Measurements from ENCODE around the gene OR4N5. TPM values are rescaled to one million over a fixed set of nuclear protein-coding genes. Genes with fewer than 3 reads are reported as not detected.
"Not testable (repeated sequence)": the region's sequence is repeated elsewhere in the genome, so short reads cannot be mapped to it uniquely, and the experiment has no call there.

OR4N5 gene
- total and polyA plus RNA-seq, 2 of the 8 experiments (the other 6 are each of a cell fraction or from before 2014, with no cell fraction given), result not detected

GRCh38 chr14:20098926-20099770, 39.5 kb upstream of the OR4N5 start:
- H4K5ac ChIP-seq (ENCODE audit: insufficient read length, low read depth, low read length); H3K79me1 ChIP-seq (ENCODE audit: low read depth, low read length); H2BK12ac ChIP-seq (ENCODE audit: low read depth, low read length); H2BK15ac ChIP-seq (ENCODE audit: low read length); H3K27me3 ChIP-seq (replicated peaks in 1 of 4; ENCODE audit: control insufficient read depth in 3 of 4, extremely low read depth in 1 of 4, insufficient read depth in 3 of 4, low read length in 3 of 4); H2BK20ac ChIP-seq (ENCODE audit: low read length); H4K20me1 ChIP-seq (replicated peaks in 1 of 2; ENCODE audit: control insufficient read depth in 1 of 2, insufficient read depth in 2 of 2, low read length in 2 of 2); H4K8ac ChIP-seq (ENCODE audit: extremely low read depth, insufficient read depth, low read length); CTCF ChIA-PET (ENCODE audit: partially characterized antibody); H3K14ac ChIP-seq (ENCODE audit: insufficient read length); H2BK120ac ChIP-seq (replicated peaks; ENCODE audit: low read depth, low read length); H3K23ac ChIP-seq (ENCODE audit: insufficient read length); H3K36me3 ChIP-seq (ENCODE audit: control insufficient read depth in 2 of 4, insufficient read depth in 4 of 4, low read length in 3 of 4); DNase-seq (ENCODE audit: low read depth in 1 of 2, low spot score in 2 of 2); FAIRE-seq; H3K4ac ChIP-seq (replicated peaks; ENCODE audit: insufficient read length, low read depth, low read length); H3K79me2 ChIP-seq (ENCODE audit: control insufficient read depth in 1 of 2, insufficient read depth in 2 of 2, low read length in 2 of 2); H3K27ac ChIP-seq (ENCODE audit: low read depth, low read length); H2AFZ ChIP-seq (ENCODE audit: low read length); H3K4me1 ChIP-seq (replicated peaks in 1 of 4; ENCODE audit: control insufficient read depth in 3 of 4, insufficient read depth in 4 of 4, low read length in 3 of 4); H3K4me3 ChIP-seq (ENCODE audit: extremely low read depth in 1 of 4, insufficient read depth in 2 of 4, low read depth in 3 of 4, low read length in 4 of 4); H3K56ac ChIP-seq (replicated peaks; ENCODE audit: insufficient read length, low read depth, low read length); H3K18ac ChIP-seq (ENCODE audit: extremely low read depth, low read length); H4K91ac ChIP-seq (replicated peaks; ENCODE audit: insufficient read length, low read length); H2AK5ac ChIP-seq (ENCODE audit: low read depth, low read length); H3K23me2 ChIP-seq (ENCODE audit: low read depth, low read length); H2BK5ac ChIP-seq (ENCODE audit: low read depth, low read length); H3K9ac ChIP-seq (replicated peaks in 1 of 4; ENCODE audit: extremely low read depth in 1 of 4, low read depth in 3 of 4, low read length in 3 of 4); POLR2A ChIA-PET (ENCODE audit: partially characterized antibody); H3K4me2 ChIP-seq (ENCODE audit: insufficient read depth in 1 of 2, low read depth in 2 of 2, low read length in 2 of 2): not testable (repeated sequence)
- peaks cover 15 to 47% of the 10 kb centered on the region in 2 experiments for H3K9me3 ChIP-seq (ENCODE audit: insufficient read depth in 2 of 2, low read depth in 1 of 2, low read length in 1 of 2)
- WGBS, 2 experiments (ENCODE audit: extremely low coverage in 1 of 2, insufficient coverage in 1 of 2, insufficient read length in 1 of 2, insufficient replicate concordance in 2 of 2, low coverage in 1 of 2, low lambda C conversion rate in 2 of 2, missing lambda C conversion rate in 1 of 2), result 84% methylated on average over 9 of the region's 32 CpGs; no CpG with 5 or more reads in 1 of the 2 experiments
